GM21515 (cell line): Measurements from ENCODE around the gene LY6G6C.
"Not testable (repeated sequence)": the region's sequence is repeated elsewhere in the genome, so short reads cannot be mapped to it uniquely, and the experiment has no call there.

Experiments used
- ATAC-seq: cut with Tn5 transposase; IDR thresholded peaks from one replicate; pipeline ENCODE4 v1.9.1; 2021; ENCODE audit not compliant: unreplicated experiment

The LY6G6C gene

DNA sequence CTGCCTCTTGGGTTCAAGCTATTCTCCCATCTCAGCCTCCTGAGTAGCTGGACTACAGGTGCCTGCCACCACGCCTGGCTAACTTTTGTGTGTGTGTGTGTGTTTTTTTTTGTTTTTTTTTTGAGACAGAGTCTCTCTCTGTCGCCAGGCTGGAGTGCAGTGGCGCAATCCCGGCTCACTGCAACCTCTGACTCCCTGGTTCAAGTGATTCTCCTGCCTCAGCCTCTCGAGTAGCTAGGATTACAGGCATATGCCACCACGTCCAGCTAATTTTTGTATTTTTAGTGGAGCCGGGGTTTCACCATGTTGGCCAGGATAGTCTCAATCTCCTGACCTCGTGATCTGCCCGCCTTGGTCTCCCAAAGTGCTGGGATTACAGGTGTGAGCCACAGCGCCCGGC is 12.4 kb downstream of the LY6G6C start:
- ATAC-seq = not testable (repeated sequence)

DNA sequence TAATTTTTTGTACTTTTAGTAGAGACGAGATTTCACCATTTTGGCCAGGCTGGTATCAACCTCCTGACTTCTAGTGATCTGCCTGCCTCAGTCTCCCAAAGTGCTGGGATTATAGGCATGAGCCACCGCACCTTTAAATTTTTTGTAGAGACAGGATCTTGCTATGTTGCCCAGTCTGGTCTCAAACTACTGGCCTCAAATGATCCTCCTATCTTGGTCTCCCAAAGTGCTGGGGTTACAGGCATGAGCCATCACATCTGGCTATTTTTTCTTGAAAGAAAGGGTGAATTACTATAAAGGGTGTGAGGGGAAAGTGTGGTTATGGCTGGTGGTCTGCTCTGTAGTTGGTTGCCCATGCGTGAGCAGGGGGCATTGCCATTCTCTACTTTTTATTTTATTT is 13.3 kb downstream of the LY6G6C start:
- no peak for ATAC-seq

DNA sequence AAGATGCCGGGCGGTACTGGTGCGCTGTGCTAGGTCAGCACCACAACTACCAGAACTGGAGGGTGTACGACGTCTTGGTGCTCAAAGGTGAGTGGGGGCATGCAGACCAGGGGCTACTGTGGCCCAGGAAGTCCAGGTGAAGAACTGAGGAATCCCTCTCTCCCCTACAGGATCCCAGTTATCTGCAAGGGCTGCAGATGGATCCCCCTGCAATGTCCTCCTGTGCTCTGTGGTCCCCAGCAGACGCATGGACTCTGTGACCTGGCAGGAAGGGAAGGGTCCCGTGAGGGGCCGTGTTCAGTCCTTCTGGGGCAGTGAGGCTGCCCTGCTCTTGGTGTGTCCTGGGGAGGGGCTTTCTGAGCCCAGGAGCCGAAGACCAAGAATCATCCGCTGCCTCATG is 13.8 kb downstream of the LY6G6C start:
- ATAC-seq = no peak

DNA sequence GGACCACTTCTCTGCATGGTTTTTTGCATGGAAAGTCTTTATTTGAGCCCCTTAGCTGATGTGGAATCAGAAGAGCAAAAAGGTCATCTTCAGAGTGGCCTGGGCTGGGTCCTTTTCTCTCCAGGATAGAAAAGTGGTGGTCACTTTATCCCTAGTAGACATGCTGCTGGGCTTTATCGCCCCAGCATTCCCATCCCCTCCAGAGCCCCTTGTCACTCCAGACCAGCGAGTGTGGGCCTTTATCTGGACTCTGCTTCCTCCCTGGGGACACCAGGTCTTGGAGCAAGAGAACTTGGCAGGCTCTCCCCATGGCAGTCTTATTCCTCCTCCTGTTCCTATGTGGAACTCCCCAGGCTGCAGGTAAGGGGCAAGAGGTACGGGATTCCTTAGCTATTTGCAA is 14.9 kb downstream of the LY6G6C start, which contains the start of gene LY6G6F:
Gene LY6G6F, plus strand, starts transcription at position 268 of the 400 bp plus-strand sequence. Its CDS starts 41 bp downstream, at position 309.
- no peak for ATAC-seq

DNA sequence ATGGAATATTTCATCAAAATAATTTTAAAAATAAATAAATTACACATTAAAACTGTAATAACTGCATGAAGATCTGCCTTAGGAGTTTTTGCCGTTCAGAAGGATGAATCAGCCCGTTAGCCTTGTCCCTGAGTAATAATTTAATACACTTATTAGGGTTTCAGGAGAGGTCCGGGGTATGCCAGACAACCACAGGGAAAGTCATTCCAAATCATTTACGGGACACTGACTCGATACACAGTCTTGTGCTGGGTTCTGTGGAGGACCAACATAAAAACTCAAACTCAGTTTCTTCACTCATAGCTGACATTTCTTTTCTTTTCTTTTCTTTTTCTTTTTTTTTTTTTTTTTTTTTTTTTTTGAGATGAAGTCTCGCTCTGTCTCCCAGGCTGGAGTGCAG is 15.6 kb downstream of the LY6G6C start:
- ATAC-seq = no peak

DNA sequence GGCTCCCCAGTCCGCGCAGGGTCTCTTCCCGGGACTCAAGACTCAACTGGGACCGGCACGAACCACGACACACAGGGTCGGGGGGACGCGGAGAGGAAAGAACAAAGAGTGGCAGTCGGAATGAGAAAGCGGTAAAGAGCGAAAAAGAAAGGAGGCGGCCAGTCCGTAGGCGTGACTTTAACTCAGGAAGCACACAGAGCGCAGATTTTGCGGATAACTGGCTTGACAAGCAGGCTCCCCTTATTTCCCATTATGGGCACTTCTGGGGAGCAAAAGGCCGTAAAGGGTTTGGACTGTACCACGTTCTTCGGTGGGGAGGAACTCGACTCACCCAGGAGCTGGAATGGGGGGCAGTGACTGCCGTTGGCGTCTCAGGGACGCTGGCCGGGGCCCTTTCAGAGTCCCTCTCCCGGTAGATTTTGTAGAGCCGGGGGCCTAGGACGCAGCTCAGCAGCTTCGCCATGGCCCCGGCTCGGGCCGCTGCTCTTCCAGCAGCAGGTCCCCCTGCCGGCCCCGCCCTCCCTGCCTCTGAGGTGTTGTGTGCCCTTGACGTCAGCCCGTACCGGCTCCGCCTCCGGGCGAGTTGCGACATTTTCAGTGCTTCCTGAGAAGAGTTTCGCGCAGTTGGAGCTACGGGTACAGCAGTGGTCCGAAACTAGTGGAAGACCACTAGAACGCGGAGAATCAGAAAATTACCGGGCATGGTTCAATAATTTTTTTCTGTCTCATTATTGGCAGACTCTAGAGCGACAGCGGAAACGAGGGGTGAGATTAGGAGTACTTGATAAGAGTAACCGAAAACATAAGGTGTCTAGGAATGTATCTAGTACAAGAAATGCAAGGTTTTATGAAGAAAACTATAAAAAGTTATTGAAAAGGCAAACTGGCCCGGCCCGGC is 18.5 kb downstream of the LY6G6C start, which contains the start of gene ABHD16A:
Gene ABHD16A, minus strand, starts transcription at position 506 of the 898 bp plus-strand sequence. Its CDS starts 43 bp downstream, at position 463.
- ATAC-seq = peak; percentile 71

DNA sequence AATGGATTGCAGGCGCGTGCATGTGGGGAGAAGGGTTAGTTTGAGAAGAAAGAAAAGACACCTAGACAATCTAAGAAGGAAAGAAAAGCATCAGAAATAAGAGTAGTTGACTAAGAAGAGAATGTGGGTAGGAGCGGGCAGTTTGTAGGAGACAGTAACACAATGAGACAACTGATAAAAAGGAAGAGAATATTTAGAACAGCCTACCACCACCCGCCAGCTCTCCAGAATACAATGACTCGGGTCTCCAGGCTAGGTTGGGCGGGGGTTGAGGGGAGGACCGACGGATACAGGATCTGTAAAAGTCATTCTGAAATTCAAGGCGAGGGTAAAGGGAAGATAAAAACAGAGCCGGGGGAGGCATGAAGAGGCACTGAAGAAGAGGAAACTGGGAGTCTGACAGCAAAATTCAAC is 19.1 kb downstream of the LY6G6C start:
- ATAC-seq = no peak

DNA sequence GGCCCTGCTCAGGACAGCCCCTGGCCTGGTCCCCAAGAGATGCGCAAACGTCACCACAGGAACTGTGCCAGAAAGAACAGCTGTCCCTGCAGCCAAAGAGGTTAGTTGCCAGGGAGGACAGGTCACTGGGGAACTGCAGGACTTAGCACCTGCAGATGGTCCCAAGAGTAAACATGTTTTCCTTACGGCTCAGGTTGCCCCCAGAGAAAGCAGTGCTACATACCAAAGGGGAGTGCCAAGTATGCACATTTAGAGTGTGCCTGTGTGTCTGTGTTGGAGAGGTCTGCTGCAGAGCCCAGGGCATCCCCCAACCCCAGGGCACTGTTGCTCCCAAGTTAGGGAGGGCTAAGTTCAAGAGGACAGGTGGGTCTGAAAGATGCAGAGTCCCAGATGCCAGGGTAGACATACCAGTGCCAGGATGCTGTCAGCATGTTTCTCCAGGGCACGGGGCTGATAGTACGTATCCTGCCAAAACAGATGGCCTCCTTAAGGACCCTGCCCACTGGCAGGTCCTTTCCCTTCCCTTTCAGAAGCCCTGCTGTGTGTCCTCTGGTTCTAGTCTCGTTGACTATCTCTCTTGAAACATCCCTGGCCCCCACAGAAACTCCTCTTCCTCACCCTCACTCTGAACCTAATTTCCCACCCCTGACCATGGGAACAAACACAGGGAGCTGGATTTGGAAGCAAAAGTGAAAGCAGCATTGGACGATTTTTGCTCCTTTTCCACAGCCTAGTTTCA is 19.7 kb downstream of the LY6G6C start:
- ATAC-seq = no peak

DNA sequence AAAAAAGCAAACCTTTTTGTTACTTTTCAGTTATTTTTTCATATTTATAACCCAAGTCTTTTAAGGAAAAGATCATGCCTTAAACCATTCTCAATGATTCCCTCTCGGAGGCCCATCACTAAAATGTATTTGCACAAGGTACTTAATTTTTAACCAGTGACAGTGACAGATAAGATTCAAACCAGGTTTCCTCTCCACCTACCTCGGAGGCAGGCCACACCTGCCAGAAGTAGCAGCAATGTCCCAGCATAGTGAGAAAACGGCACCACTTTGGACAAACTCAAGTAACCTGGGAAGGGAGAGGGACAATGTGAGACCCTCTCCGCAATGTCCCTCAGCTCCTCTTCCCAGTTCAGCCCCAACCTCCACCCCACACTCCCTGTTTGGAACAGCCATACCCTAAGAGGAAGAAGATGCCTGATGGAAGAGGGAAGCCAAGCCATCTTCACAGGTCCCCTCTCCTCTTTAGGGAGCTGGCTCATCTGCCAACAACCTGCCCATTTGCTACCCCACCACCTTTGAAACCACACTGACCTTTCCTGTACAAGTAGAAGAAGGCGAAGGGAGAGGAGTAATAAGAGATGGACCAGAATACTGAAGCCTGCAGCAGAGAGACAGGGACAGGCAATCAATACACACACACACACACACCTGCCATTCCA is 20.7 kb downstream of the LY6G6C start:
- ATAC-seq = no peak

DNA sequence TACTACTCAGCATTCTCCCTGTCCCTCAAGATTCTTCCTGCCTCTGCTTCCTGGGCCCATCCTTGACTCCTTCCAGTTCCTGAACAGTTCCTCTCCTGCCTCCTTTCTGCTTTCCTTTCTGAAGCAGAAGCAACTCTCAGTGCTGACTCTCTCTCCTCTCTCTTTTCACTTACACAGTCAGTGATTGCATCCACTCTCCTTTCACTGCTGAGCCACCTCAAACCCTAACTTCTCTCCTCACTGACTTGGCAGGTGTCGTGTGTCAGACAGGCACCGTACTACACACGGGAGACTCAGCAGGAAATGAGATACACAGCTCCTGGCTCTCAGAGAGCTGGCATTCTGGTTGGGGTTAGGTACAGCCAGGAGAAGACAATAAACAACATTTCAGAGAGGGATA is 24.0 kb downstream of the LY6G6C start:
- ATAC-seq = no peak

DNA sequence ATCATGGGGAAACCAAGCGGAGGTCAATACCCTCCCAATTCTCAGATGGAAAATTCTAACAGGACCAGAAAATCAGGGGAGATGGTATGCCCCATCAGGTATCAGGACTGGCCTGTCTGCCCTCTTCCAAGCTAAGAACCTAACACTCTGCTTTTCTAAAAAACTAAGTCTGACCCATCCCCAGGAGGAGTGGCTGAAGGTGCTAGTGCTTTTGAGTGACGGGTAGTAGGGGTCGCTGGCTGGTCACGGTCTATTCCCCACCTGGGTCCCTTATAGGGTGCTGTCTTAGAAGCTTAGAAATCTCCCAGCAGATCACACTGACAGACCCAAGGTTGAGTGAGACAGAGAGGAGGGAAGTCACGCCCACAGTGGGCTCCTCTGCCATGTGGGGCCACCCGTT is 28.0 kb downstream of the LY6G6C start:
- ATAC-seq = no peak

DNA sequence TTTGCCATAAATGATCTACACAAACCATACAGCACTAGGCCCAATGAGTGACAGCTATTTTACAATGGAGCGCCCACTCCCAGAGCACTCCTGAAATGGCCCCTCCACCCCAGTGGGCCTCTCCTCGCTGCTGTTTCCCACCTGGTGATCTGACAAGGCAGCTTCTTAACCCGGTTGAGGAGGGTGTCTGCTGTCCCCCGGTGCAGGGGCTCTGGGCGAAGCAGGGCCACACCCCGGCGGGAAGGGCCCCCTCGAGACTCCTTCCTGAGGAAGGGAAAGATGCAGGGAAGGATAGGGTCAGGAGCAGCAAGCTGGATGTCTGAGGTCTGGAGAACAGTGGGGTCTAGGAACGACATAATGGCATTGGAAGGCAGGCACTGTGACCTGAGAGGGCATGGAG is 28.7 kb downstream of the LY6G6C start:
- ATAC-seq = no peak

DNA sequence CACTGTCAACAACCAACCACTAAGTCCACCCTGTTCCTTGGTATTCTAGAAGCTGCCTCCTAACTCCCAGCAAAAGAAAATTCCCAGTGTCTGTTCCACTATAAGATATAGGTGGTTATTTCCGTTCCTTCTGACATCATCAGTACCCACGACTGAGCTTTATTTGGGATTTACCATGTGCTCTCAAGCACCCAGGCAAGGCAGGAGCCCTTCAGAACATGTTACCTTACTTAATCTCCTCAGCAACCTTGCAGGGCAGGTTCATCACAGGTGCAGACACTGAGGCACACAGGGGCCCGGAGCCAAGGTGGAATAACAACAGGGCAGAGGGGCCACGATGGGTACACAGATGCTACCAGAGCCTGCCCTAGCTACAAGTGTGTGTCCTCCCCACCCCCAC is 29.2 kb downstream of the LY6G6C start:
- no peak for ATAC-seq

DNA sequence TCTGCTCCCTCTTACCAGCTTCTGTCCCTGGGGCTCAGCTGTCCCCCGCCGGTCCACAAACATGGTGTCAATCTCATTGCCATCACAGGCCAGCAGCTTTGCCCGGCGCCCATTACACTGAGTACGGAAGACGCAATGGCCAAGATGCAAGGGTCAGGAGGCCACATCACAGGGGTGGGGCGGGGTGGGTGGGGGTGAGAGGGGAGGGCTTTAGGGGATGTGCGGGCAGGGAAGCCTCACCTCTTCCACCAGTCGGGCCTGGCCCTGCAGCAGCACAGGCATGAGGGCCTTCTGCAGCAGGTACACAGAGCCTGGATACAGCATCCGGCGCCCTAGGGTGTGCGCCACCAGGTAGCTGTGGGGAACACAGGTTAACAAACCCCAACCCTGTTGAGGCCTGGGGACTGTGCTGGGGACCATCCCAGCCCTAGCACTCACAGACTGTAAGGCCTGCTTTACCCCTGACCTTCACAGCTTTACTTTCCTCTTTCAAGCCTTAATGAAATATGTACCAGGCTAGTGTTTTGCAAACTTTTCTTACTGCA is 29.9 kb downstream of the LY6G6C start:
- ATAC-seq = no peak

DNA sequence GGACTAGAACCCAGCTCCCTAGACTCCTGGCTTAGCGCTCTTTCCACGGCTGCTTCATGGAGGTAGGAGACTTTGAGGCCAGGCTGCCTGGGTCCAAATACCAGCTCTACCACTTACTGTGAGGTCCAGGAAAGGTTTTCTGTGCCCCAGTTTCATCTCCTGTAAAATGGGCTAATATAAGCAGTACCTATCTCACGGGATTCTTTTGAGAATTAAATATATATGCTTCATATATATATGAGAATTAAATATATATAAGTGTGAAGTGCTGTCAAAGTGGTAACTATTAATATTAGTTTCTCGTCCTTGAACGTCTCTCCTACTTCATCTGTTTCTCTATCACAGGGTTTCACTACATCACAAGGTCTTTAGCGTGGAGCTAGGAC is 30.5 kb downstream of the LY6G6C start:
- no peak for ATAC-seq

DNA sequence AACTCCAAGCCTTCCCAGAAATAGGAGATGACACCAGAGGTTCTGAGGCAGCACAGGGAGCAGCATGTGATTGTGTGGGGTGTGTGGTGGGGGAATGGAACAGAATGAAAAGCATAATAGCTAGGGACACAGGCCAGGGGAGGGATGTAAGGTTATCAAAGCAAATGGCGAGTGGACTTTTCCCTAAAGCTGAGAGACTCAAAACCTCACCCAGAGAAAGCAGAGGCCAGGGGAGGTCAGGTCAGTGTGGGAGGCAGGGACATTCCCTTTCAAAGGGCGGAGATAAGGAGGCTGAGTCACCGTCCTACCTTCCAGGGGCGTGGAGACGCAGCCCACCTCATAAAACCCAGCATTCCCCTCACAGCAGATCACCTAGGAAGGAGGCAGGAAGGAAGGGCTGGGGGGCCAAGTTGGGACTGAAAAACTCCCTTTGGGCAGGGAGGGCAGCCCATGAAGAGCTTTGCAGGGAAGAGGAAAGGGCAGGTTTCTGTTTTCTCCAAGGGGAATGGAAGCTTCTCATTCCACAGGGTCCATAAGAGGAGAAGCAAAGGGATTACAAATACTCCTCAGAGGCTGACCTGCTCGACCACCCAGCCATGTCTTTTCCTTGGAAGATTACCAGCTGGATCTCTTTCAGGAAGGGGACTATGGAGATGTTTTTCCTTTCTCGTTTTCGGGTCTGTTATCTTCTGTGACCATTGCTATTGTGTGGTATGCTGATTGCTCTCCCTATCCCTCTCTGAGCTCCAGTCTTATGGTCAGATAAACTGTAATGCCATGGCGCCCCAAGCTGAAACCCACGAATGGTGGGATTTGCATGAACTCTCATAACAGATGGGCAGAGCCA is 31.1 kb downstream of the LY6G6C start:
- no peak for ATAC-seq

DNA sequence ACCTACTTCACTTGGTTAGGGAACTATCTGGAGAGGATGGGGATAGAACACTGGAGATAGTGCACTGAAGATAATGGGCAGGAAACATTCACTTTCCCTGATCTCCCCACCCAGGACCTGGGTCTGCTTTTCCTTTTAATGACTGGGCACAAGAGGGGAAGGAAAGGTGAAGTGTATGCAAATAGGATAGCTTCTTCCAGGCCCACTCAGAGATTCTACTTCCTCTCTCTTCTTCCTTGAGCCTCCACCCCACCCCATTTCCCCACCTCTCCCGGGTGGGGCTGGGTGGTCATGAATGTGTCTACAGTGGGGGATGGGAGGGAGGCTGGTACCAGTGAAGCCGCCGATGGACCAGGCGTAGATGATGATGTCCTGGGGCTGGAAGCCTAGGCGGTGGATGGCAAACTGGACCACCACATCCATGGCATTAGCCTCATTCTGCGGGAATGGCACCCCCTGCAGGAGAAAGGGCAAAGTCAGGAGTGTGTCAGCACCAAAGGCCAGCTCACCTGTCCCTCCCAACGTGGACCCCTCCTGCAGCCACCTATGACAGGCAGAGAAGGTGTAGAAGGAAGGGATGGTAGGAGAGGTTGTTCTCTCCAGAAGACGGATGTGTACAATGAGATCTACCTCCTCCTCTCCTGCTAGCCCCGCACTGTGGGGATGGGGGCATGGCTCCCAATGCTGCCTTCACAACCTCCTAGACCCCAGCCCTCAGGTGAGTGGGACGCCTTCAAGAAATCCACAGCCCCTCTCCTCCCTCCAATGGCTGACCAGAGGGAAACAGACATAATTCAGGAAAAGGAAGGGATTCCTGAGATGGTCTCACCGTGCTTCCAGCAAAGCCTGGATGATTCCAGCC is 32.1 kb downstream of the LY6G6C start:
- ATAC-seq = no peak

DNA sequence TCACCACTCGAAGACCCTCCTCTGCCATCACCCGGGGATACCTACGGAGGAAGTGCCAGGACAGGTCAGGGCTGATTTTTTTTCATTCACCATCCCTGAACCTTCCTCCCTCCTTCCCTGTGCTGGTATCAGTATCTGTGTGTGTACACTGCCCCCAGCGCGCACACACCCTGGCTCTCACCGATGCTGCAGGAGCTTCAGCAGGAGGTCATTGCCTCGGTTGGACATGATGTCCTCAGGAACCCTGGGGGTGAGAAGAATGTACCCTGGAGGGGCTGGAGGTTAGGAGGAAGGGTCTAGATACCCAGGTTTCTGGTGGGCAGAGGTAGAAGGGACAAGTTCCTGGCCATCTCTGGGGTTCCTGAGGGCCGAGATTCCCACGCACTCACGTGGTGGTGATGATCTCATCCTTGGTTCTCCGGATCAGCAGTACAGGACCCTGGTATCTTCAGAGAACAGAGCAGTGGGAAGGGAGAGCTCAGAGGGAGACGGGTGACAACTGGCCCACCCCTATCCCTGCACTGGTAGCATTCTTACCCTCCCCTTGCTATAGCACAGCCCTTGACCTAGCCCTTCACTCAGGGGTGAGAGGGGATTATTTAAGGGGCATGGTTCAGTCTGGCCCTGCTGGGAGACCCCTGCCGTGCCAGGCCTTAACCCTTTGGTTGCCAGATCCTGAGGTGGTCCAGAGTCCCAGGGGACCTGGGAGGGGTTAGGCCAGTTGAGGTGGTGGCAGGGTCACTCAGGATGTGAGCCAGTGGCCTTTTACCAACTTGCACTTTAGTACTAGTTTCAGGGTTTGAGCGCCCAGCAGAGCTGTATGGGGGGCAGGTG is 33.5 kb downstream of the LY6G6C start:
- no peak for ATAC-seq
